Activated CD4-positive, alpha-beta T cell treated with anti-CD3 and anti-CD28 coated beads, Interleukin-10, Interleukin-2, amounts not matched to agents 100 ng/mL and 50 ng/mL, durations not matched to agents 16 hours and 8 hours (primary cell): ENCODE measurements around the gene MUL1.

ENCODE experiments used
- DNase-seq: peaks from one replicate; pipeline ENCODE4 v3.0.0-alpha.2; 2020

Gene MUL1

DNA sequence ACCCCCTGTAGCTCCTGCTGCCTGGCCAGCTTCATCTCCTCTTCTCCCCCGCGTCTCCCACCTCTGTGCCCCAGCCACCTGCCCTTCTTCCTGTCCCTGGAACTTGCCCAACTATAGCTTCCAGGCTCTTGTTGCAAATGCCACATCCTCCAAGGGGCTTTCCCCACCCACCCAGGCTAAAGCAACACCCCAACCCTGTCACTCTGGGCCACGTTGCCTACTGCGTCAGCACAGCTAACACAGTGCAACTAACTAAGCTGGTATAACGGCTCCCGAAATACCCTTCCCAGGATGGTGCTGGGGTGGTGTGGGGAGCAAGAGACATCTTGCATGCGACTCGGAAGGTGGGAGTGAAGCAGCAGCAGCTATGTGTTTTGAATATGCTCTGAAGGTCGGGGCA, 41.7 kb downstream of the MUL1 start:
- peak; percentile 15 for DNase-seq

DNA sequence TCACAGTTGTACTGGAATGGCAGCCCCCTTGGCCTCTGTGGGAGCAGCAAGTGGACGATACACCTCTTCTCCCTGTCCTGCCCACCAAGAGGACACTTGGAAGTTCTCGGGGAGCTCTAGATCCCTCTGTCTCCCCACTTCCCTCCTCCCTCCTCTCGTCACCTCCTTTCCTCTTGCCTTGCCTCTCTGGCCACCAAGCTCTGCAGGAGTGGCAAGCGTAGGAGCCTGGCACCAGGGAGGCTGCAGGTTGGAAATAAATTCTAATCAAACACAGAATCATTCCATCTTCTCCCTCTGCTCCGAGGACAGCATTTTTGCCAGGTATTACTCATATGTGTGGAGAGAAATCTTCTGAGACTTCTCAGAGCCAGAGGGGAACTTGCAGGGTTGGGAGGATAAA, 42.8 kb downstream of the MUL1 start:
- DNase-seq = no peak

DNA sequence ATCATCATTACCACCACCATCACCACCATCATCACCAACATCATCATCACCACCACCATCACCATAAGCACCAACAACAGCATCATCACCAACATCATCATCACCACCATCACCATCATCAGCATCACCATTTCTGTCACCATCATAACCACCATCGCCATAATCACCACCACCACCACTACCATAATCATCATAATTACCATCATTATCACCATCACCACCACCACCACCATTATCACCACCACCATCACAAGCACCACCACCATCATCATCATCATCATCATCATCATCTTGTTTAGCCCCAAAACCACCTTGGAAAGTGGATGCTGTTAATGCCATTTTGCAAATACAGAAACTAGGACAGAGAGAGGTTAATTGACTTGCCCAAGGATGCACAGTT, 44.4 kb downstream of the MUL1 start:
- no peak for DNase-seq

DNA sequence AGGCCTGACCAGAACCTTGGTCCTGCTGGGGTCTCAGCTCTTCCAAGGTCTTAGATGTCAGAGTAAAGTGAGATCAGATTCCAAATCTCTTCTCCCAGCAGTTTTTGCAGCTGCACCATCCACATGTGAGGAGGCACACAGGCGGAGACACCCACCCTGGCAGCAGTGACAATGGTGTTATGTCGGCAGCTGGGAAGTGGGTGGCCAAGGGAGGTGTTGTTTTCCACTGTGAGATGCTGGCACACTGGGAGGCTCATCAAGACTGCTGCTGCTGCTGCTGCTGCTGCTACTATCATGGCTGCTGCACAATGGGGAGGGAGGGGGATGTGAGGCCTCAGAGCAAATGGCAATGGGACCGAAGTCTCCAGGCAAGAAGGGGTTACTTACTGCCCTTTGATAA, 45.6 kb downstream of the MUL1 start:
- DNase-seq = no peak

DNA sequence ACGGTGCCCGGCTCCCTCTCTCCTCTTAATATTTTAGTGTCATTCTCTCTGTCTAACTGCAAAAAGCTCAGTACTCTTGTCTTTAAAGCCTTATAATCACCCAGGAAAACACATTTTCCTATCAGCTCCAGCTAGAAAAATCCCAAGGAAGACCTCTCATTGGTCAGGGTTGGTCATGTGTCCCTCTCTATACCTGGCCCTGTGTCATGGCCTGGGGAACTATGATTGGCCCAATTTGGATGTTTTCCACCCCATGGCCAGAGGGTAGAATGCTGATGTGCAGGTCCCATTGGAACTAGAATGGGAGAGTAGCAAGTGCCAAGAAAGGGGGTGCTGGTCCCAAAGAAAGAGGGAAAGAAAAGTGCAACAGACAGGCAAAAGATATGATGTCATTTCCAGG, 49.2 kb downstream of the MUL1 start:
- DNase-seq = no peak

DNA sequence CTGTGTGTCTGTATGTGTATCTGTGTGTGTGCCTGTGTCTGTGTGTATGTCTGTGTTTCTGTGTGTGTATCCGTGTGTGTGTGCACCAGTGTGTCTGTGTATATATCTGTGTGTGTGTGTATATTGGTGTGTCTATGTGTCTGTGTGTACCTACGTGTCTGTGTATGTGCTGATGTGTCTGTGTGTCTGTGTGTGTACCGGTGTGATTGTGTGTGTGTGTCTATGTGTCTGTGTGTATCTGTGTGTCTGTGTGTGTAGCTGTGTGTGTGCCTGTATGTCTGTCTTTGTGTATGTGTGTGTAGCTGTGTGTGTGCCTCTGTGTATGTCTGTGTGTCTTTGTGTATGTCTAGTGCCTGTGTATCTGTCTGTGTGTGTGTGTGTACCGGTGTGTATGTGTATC, 53.9 kb downstream of the MUL1 start:
- no peak for DNase-seq

DNA sequence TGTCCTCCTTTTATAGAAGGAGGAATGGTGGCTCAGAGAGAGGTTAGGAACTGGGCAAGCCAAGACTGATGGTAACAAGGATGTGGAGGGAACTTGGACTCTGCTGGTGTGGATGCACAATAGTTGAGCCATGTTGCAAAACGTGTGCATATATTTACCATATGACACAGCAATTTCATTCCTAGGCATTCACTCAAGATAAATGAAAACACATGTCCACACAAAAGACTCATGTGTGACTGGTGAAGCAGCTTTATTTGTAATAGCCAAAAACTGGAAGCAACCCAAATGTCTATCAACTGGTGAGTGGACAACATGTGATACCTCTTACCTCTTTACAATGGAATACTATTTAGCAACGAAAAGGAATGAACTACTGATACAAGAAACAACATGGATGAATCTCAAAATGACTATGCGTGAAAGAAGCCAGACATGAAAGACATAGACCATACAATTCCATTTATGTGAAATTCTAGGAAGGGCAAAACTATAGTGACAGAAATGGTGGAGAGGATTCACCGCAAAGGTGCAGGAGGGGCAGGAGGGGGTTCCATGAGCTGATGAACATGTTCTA, 58.1 kb downstream of the MUL1 start:
- DNase-seq = no peak
